HepG2 (cell line): ENCODE data around the gene AMER2. TPM values are rescaled to one million over a fixed set of nuclear protein-coding genes. Genes with fewer than 3 reads are reported as not detected.

Experiments
- ATAC-seq: fragments of 200-7000 bp; cut with Tn5 transposase; 3 replicates; pipeline ENCODE4 v1.9.1; 2020; ENCODE audit warnings: mild to moderate bottlenecking, moderate library complexity
- BruUV-seq: library from RNA; stranded (reverse); fragments of 400-500 nt; replicated peaks from 2 replicates; lab custom pipeline; 2021; lab: Mats Ljungman, UMichigan
- CTCF ChIA-PET: fragments of 300-600 bp; formaldehyde crosslinking; extraction: SDS; loops from one replicate; lab custom pipeline; 2021; ENCODE audit warnings: low total read pairs, inconsistent platforms, low intra/inter-chr PET ratio; lab: Yijun Ruan, JAX
- POLR2A ChIA-PET: fragments of 350-600 bp; sonication (Branson Sonifier 250); formaldehyde crosslinking; loops from one replicate; lab custom pipeline; 2020; ENCODE audit warnings: antibody characterized with exemption, inconsistent platforms; lab: Yijun Ruan, JAX
- DNase-seq: peaks from one replicate; pipeline ENCODE4 v3.0.0-alpha.2; 2015; ENCODE audit warnings: low spot score
- FAIRE-seq: peaks from 3 replicates; lab custom pipeline; 2011; peaks lifted over from hg19 to GRCh38; lab: Jason Lieb, UNC
- H2AFZ ChIP-seq: one replicate; pipeline ENCODE4 v1.6.1; 2011; ENCODE audit warnings: low read length, inconsistent platforms
- H3K27ac ChIP-seq: fragments of 300-600 bp; 3 replicates; pipeline ENCODE4 v1.8.0; 2011; ENCODE audit warnings: mixed run types, mild to moderate bottlenecking, mixed read lengths, low read length, inconsistent platforms; ENCODE audit not compliant: insufficient read depth; ENCODE audit errors: extremely low read length
- H3K27me3 ChIP-seq, 2 experiments: fragments of 200-600 bp in 1 of 2; 2 replicates in 1 of 2; 3 replicates in 1 of 2; pipeline versions ENCODE4 v1.6.0 to v1.8.0; 2011; ENCODE audit warnings: low read length in 2 of 2, mild to moderate bottlenecking in 2 of 2, moderate library complexity in 2 of 2, inconsistent platforms in 1 of 2; ENCODE audit not compliant: insufficient read depth in 2 of 2, control insufficient read depth in 1 of 2
- H3K36me3 ChIP-seq, 2 experiments: fragments of 200-600 bp in 1 of 2; replicated peaks in 1 of 2; 2 replicates in 1 of 2; 3 replicates in 1 of 2; pipeline versions ENCODE4 v1.5.1 to v1.8.0; 2011; ENCODE audit warnings: low read length in 2 of 2, inconsistent platforms in 1 of 2; ENCODE audit not compliant: insufficient read depth in 2 of 2, control insufficient read depth in 1 of 2
- H3K4me1 ChIP-seq: 2 replicates; pipeline ENCODE4 v1.5.1; 2012; ENCODE audit warnings: low read length, inconsistent platforms; ENCODE audit not compliant: insufficient read depth
- H3K4me2 ChIP-seq: 2 replicates; pipeline ENCODE4 v1.6.0; 2011; ENCODE audit warnings: low read depth, low read length, inconsistent platforms
- H3K4me3 ChIP-seq, 3 experiments: fragments of 200-600 bp in 1 of 3; sonication (generic), shearing (Covaris generic) in 1 of 3; replicated peaks in 1 of 3; 2 replicates each; pipeline ENCODE4 v1.5.1; 2011 to 2016; ENCODE audit warnings: low read length in 3 of 3, inconsistent platforms in 2 of 3, low read depth in 2 of 3, mild to moderate bottlenecking in 2 of 3, control low read depth in 1 of 3, mixed read lengths in 1 of 3; ENCODE audit not compliant: insufficient read depth in 1 of 3
- H3K79me2 ChIP-seq: one replicate; pipeline ENCODE4 v1.6.1; 2011; ENCODE audit warnings: low read length, inconsistent platforms; ENCODE audit not compliant: insufficient read depth
- H3K9ac ChIP-seq: 2 replicates; pipeline ENCODE4 v1.6.0; 2011; ENCODE audit warnings: mild to moderate bottlenecking, low read depth, low read length, inconsistent platforms; ENCODE audit not compliant: insufficient read depth
- H3K9me3 ChIP-seq: 2 replicates; pipeline ENCODE4 v1.5.1; 2012; ENCODE audit warnings: mild to moderate bottlenecking, low read length
- H4K20me1 ChIP-seq: 2 replicates; pipeline ENCODE4 v1.6.0; 2011; ENCODE audit warnings: inconsistent platforms, mild to moderate bottlenecking, low read length, moderate library complexity; ENCODE audit not compliant: insufficient read depth
- GATAD1 ChIP-seq: IDR thresholded peaks from 2 replicates; pipeline ENCODE4 v1.6.1; 2016; ENCODE audit warnings: missing genetic modification reagents, missing compliant biosample characterization
- GRHL1 ChIP-seq: sonication (generic); formaldehyde crosslinking; conservative IDR thresholded peaks from 2 replicates; pipeline ENCODE4 v1.8.0; 2022; ENCODE audit warnings: missing genetic modification reagents
- ISX ChIP-seq: sonication (generic); formaldehyde crosslinking; conservative IDR thresholded peaks from 2 replicates; pipeline ENCODE4 v1.5.0; 2020; ENCODE audit warnings: missing genetic modification reagents
- KAT2B ChIP-seq: fragments of 150-350 bp; IDR thresholded peaks from 2 replicates; pipeline ENCODE4 v1.6.1; 2014; ENCODE audit warnings: low read depth, low read length, borderline replicate concordance
- MAF1 ChIP-seq: sonication (generic); formaldehyde crosslinking; IDR thresholded peaks from 2 replicates; pipeline ENCODE4 v1.5.0; 2020; ENCODE audit warnings: missing genetic modification reagents, borderline replicate concordance
- MXD4 ChIP-seq: IDR thresholded peaks from 2 replicates; pipeline ENCODE4 v1.6.1; 2016; ENCODE audit warnings: mild to moderate bottlenecking, missing biosample characterization, missing genetic modification reagents
- NFKB2 ChIP-seq: sonication (generic); formaldehyde crosslinking; IDR thresholded peaks from 2 replicates; pipeline ENCODE4 v1.4.0; 2020; ENCODE audit warnings: missing genetic modification reagents, borderline replicate concordance
- NKX3-1 ChIP-seq: sonication (generic); formaldehyde crosslinking; IDR thresholded peaks from 2 replicates; pipeline ENCODE4 v1.5.0; 2020; ENCODE audit warnings: missing genetic modification reagents
- PHF21A ChIP-seq: sonication (generic); formaldehyde crosslinking; IDR thresholded peaks from 2 replicates; pipeline ENCODE4 v1.5.0; 2020; ENCODE audit warnings: mild to moderate bottlenecking, missing genetic modification reagents
- RBM39 ChIP-seq: fragments of 200-400 bp; formaldehyde crosslinking; IDR thresholded peaks from one replicate; pipeline ENCODE4 v1.6.1; 2018; ENCODE audit warnings: antibody characterized with exemption, mild to moderate bottlenecking, low read depth, low read length; ENCODE audit not compliant: poor library complexity, severe bottlenecking
- RERE ChIP-seq: IDR thresholded peaks from 2 replicates; pipeline ENCODE4 v1.6.1; 2016; ENCODE audit warnings: low read depth, missing genetic modification reagents, missing compliant biosample characterization
- RFXANK ChIP-seq: IDR thresholded peaks from 2 replicates; pipeline ENCODE4 v1.6.1; 2016
- SETDB1 ChIP-seq: sonication (generic); formaldehyde crosslinking; IDR thresholded peaks from 2 replicates; pipeline ENCODE4 v1.5.1; 2020; ENCODE audit warnings: missing genetic modification reagents, mild to moderate bottlenecking, borderline replicate concordance
- SMAD1 ChIP-seq: sonication (generic); formaldehyde crosslinking; IDR thresholded peaks from 2 replicates; pipeline ENCODE4 v1.4.0; 2020; ENCODE audit warnings: missing genetic modification reagents, low read depth, mild to moderate bottlenecking, borderline replicate concordance
- TMF1 ChIP-seq: sonication (generic); formaldehyde crosslinking; IDR thresholded peaks from 2 replicates; pipeline ENCODE4 v1.8.1; 2022; ENCODE audit warnings: low read depth, missing genetic modification reagents
- ZNF20 ChIP-seq: sonication (generic); formaldehyde crosslinking; IDR thresholded peaks from 2 replicates; pipeline ENCODE4 v1.4.0; 2020; ENCODE audit warnings: mild to moderate bottlenecking, moderate library complexity, missing genetic modification reagents
- ZNF333 ChIP-seq: sonication (generic); formaldehyde crosslinking; IDR thresholded peaks from 2 replicates; pipeline ENCODE4 v1.4.0; 2020; ENCODE audit warnings: mild to moderate bottlenecking, missing genetic modification reagents, borderline replicate concordance
- ZNF44 ChIP-seq: sonication (generic); formaldehyde crosslinking; IDR thresholded peaks from 2 replicates; pipeline ENCODE4 v1.5.1; 2020; ENCODE audit warnings: mild to moderate bottlenecking, missing genetic modification reagents
- ZNF615 ChIP-seq: sonication (generic); formaldehyde crosslinking; IDR thresholded peaks from 2 replicates; pipeline ENCODE4 v1.5.0; 2020; ENCODE audit warnings: mild to moderate bottlenecking, missing genetic modification reagents, borderline replicate concordance
- ZNF777 ChIP-seq: sonication (generic); formaldehyde crosslinking; IDR thresholded peaks from 2 replicates; pipeline ENCODE4 v1.4.0; 2020; ENCODE audit warnings: missing genetic modification reagents
- WGBS: methylation state at CpG from one replicate; pipeline ENCODE4 v1.1.6; 2017; ENCODE audit warnings: low lambda C conversion rate; 5-methylcytosine and 5-hydroxymethylcytosine counted together
- in situ Hi-C: cut with HindIII; loops from 2 replicates; pipeline ENCODE4 v1.10.0; 2017; ENCODE audit warnings: low pct_unique_long_range_greater_than_20kb; ENCODE audit not compliant: extremely low pct_ligation_motif_present
- intact Hi-C: fragments of 100-400 bp; cut with micrococcal nuclease; formaldehyde crosslinking; loops from one replicate; pipeline ENCODE4 v1.10.0; 2022; ENCODE audit not compliant: unreplicated experiment
- polyA plus RNA-seq, 8 experiments: library from polyadenylated mRNA; depleted of rRNA in 3 of 8; stranded (reverse) in 7 of 8; unstranded in 1 of 8; fragments of >200 nt; fragmentation: Illumina TruSeq in 4 of 8; extraction: Trizol in 4 of 8; gene quantifications; 2 replicates each; pipeline versions ENCODE4 v1.2.1 to v1.2.3, GENCODE V29; 2011 to 2016; ENCODE audit warnings: low read depth in 4 of 8, missing spikeins in 1 of 8, mixed read lengths in 1 of 8; ENCODE audit not compliant: insufficient read depth in 1 of 8
- total RNA-seq, 5 experiments: library from RNA; depleted of rRNA; stranded (reverse); fragments of >200 nt; fragmentation: Illumina TruSeq; extraction: Trizol; gene quantifications; 2 replicates each; pipeline ENCODE4 v1.2.3, GENCODE V29; 2016; ENCODE audit warnings: low read depth in 1 of 5

AMER2 gene
- total and polyA plus RNA-seq, 2 of the 13 experiments (the other 11 are each of a cell fraction or from before 2014, with no cell fraction given), result not detected

DNA sequence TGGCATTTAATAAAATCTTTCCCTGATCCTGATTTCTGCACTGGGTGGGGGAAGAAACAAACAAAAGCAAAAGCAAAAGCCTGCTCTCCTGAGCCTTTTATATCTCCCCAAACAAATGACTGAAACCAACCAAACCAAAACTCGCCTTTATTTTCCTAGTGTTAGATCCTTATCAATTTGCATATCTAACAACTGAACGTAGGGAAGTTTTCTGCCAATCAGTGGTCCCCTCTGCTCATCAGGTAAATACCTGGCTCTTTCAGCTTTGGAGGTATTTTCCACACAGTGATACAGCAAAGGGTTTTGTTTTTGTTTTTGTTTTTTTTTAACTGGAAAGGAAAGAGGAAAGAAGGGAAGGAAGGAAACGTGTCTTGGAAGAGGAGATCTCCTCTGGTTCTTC lies 3.3 kb downstream of the AMER2 start:
- H3K27ac ChIP-seq, result no peak overlapping the region
- no TSS peak for BruUV-seq
- no peak overlapping the region for H3K4me2 ChIP-seq
- no peaks in the 10 kb centered on the region for H3K36me3 ChIP-seq
- WGBS, result 0% methylated on average over 3 of the region's 3 CpGs
- ATAC-seq (no peak), FAIRE-seq (no peak), DNase-seq (no peak)
- H3K79me2 ChIP-seq, result no peaks in the 10 kb centered on the region
- no peak overlapping the region for H3K4me3 ChIP-seq
- no peaks in the 10 kb centered on the region for H3K9me3 ChIP-seq
- no peaks in the 10 kb centered on the region for H3K4me1 ChIP-seq
- POLR2A ChIA-PET, result no interaction called here
- no peaks in the 10 kb centered on the region for H4K20me1 ChIP-seq
- intact Hi-C loops (no loop called here), in situ Hi-C loops (no loop called here)
- peaks cover 2 to 5% of the 10 kb centered on the region in 2 experiments; a peak in 3 of 5 replicates for H3K27me3 ChIP-seq
- no peak overlapping the region for H2AFZ ChIP-seq
- TF ChIP-seq KAT2B, result no peak
- TF ChIP-seq RERE (CRISPR knock-in tag), result no peak
- TF ChIP-seq NKX3-1, result no peak
- no peak for TF ChIP-seq PHF21A (CRISPR knock-in tag)
- no peak for TF ChIP-seq GRHL1 (CRISPR knock-in tag)
- no peak for TF ChIP-seq ISX (CRISPR knock-in tag)
- no peak for TF ChIP-seq TMF1
- TF ChIP-seq ZNF20, result no peak
- TF ChIP-seq ZNF333 (CRISPR knock-in tag), result no peak
- TF ChIP-seq MXD4 (CRISPR knock-in tag), result no peak
- no peak for TF ChIP-seq ZNF44
- no peak for TF ChIP-seq RBM39
- no peak for TF ChIP-seq SETDB1 (CRISPR knock-in tag)
- no peak for TF ChIP-seq NFKB2 (CRISPR knock-in tag)
- no peak for TF ChIP-seq GATAD1
- no peak for TF ChIP-seq SMAD1 (CRISPR knock-in tag)
- TF ChIP-seq ZNF615 (CRISPR knock-in tag), result no peak
- no peak for TF ChIP-seq ZNF777 (CRISPR knock-in tag)
- TF ChIP-seq MAF1 (CRISPR knock-in tag), result no peak
- TF ChIP-seq RFXANK (CRISPR knock-in tag), result no peak
- H3K9ac ChIP-seq, result no peak overlapping the region
- CTCF ChIA-PET, result no interaction called here
